Loucy (cell line): ENCODE data around the gene STXBP4.

Experiments
- CTCF ChIP-seq: fragments of 200-600 bp; sonication (generic); conservative IDR thresholded peaks from 2 replicates; pipeline ENCODE4 v1.5.1; 2014; ENCODE audit warnings: mild to moderate bottlenecking, antibody characterized with exemption, low read length
- EZH2phosphoT487 ChIP-seq: fragments of 200-600 bp; IDR thresholded peaks from 2 replicates; pipeline ENCODE4 v1.6.1; 2018; ENCODE audit warnings: antibody characterized with exemption, mild to moderate bottlenecking, moderate library complexity, borderline replicate concordance

GRCh38 chr17:55186937-55187770, 218.6 kb downstream of the STXBP4 start:
- TF ChIP-seq CTCF, result no peak
- no peak for TF ChIP-seq EZH2phosphoT487
